ENCODE measurements around the gene STK35. TPM values are rescaled to one million over a fixed set of nuclear protein-coding genes. Genes with fewer than 3 reads are reported as not detected.

STK35 gene
- total and polyA plus RNA-seq, 2 of the 8 experiments (the other 6 are each of a cell fraction or from before 2014, with no cell fraction given) = 24.9 to 45.0 TPM

- no peak overlapping the region for H3K9ac ChIP-seq (replicated peaks in 1 of 4; ENCODE audit: extremely low read depth in 1 of 4, low read depth in 3 of 4, low read length in 3 of 4)
- H3K23me2 ChIP-seq (ENCODE audit: low read depth, low read length) = no peaks in the 10 kb centered on the region
- H2BK15ac ChIP-seq (ENCODE audit: low read length) = no peak overlapping the region
- DNase-seq (ENCODE audit: low read depth in 1 of 2, low spot score in 2 of 2) = no peak
- H3K4ac ChIP-seq (replicated peaks; ENCODE audit: insufficient read length, low read depth, low read length) = no peak overlapping the region
- no peak overlapping the region for H4K8ac ChIP-seq (ENCODE audit: extremely low read depth, insufficient read depth, low read length)
- H3K14ac ChIP-seq (ENCODE audit: insufficient read length) = no peak overlapping the region
- no peak overlapping the region for H4K5ac ChIP-seq (ENCODE audit: insufficient read length, low read depth, low read length)
- peaks cover 8% of the 10 kb centered on the region for H3K79me1 ChIP-seq (ENCODE audit: low read depth, low read length)
- no peak overlapping the region for H3K23ac ChIP-seq (ENCODE audit: insufficient read length)
- H3K36me3 ChIP-seq (ENCODE audit: control insufficient read depth in 2 of 4, insufficient read depth in 4 of 4, low read length in 3 of 4) = peaks cover 0 to 5% (median 2%) of the 10 kb centered on the region in 4 experiments; a peak in 2 of 8 replicates
- H3K79me2 ChIP-seq (ENCODE audit: control insufficient read depth in 1 of 2, insufficient read depth in 2 of 2, low read length in 2 of 2) = peaks cover 0 to 8% of the 10 kb centered on the region in 2 experiments; a peak in 1 of 4 replicates
- peaks cover 0 to 2% (median 0%) of the 10 kb centered on the region in 4 experiments; a peak in 1 of 7 replicates for H3K4me1 ChIP-seq (replicated peaks in 1 of 4; ENCODE audit: control insufficient read depth in 3 of 4, insufficient read depth in 4 of 4, low read length in 3 of 4)
- peaks cover 6 to 16% of the 10 kb centered on the region in 2 experiments for H4K20me1 ChIP-seq (replicated peaks in 1 of 2; ENCODE audit: control insufficient read depth in 1 of 2, insufficient read depth in 2 of 2, low read length in 2 of 2)
- no peak overlapping the region for H2AFZ ChIP-seq (ENCODE audit: low read length)
- H3K27ac ChIP-seq (ENCODE audit: low read depth, low read length) = no peak overlapping the region
- no peaks in the 10 kb centered on the region for H3K27me3 ChIP-seq (replicated peaks in 1 of 4; ENCODE audit: control insufficient read depth in 3 of 4, extremely low read depth in 1 of 4, insufficient read depth in 3 of 4, low read length in 3 of 4)
- no peak overlapping the region for H3K56ac ChIP-seq (replicated peaks; ENCODE audit: insufficient read length, low read depth, low read length)
- no peak overlapping the region for H2BK20ac ChIP-seq (ENCODE audit: low read length)
- WGBS, 2 experiments (ENCODE audit: extremely low coverage in 1 of 2, insufficient coverage in 1 of 2, insufficient read length in 1 of 2, insufficient replicate concordance in 2 of 2, low coverage in 1 of 2, low lambda C conversion rate in 2 of 2, missing lambda C conversion rate in 1 of 2) = 88% methylated on average over 10 of the region's 10 CpGs; no CpG with 5 or more reads in 1 of the 2 experiments
- no peaks in the 10 kb centered on the region for H3K9me3 ChIP-seq (ENCODE audit: insufficient read depth in 2 of 2, low read depth in 1 of 2, low read length in 1 of 2)
- no peak overlapping the region for H2BK5ac ChIP-seq (ENCODE audit: low read depth, low read length)
- H3K18ac ChIP-seq (ENCODE audit: extremely low read depth, low read length) = no peak overlapping the region
- H4K91ac ChIP-seq (replicated peaks; ENCODE audit: insufficient read length, low read length) = no peak overlapping the region
- no peak overlapping the region for H2BK12ac ChIP-seq (ENCODE audit: low read depth, low read length)
- no peak for FAIRE-seq
- H2BK120ac ChIP-seq (replicated peaks; ENCODE audit: low read depth, low read length) = no peak overlapping the region
- H2AK5ac ChIP-seq (ENCODE audit: low read depth, low read length) = no peak overlapping the region
- no peak overlapping the region for H3K4me2 ChIP-seq (ENCODE audit: insufficient read depth in 1 of 2, low read depth in 2 of 2, low read length in 2 of 2)
- ChIA-PET POLR2A (ENCODE audit: partially characterized antibody) (no interaction called here), CTCF (ENCODE audit: partially characterized antibody) (interaction anchor here (0.6 to 3.7 kb wide), 9 partner anchors 11 to 137 kb away, joined by 3 to 20 read pairs (median 3); no protein-coding TSS in a partner anchor)
- H3K4me3 ChIP-seq (ENCODE audit: extremely low read depth in 1 of 4, insufficient read depth in 2 of 4, low read depth in 3 of 4, low read length in 4 of 4) = no peak overlapping the region
- TF ChIP-seq KDM4A (IDR thresholded peaks at IDR 0.05; ENCODE audit: low read depth, low read length, severe bottlenecking) = no peak
- no peak for TF ChIP-seq CREB1 (IDR thresholded peaks at IDR 0.05)
- TF ChIP-seq BRCA1 (IDR thresholded peaks at IDR 0.05; ENCODE audit: low read depth, low read length) = no peak
- no peak for TF ChIP-seq ATF2 (IDR thresholded peaks at IDR 0.05; ENCODE audit: low read length)
- no peak for TF ChIP-seq HDAC2 (IDR thresholded peaks at IDR 0.05; ENCODE audit: borderline replicate concordance in 1 of 2, low read depth in 2 of 2, low read length in 2 of 2)
Measured at GRCh38 chr20:2143594-2143993, 42.0 kb downstream of the STK35 start.
